ENCODE measurements around the gene KMT5B. TPM values are rescaled to one million over a fixed set of nuclear protein-coding genes. Genes with fewer than 3 reads are reported as not detected.

The KMT5B gene
- total and polyA plus RNA-seq, 9 donors: 25.5 to 59.1 (median 50.4) TPM

DNA sequence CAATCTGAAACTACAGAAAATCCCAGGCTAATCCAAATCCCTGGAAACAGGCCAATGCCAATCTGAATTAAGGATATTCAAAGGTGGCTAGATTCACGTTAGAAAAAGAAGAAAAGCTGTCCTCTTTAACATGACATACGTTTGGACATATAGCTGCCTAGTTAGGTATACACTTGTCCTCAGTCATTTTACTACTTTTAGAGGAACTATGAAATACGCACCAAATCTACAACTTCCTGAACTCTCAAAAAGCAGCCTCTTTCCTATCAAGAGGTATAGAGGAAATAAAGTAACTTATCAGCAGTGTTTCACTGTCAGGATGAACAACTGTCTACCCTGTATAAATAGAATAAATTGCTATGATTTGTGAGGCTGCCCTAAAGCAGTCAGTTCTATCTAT, 24.0 kb downstream of the KMT5B start:
- H3K9me3 ChIP-seq: no peaks in the 10 kb centered on the region
- intact Hi-C loops (cut with DNase I): loop anchor here in 1 of 4 donors (5.0 kb wide), 1 partner anchor 42 kb away; no protein-coding TSS in a partner anchor
- H3K27me3 ChIP-seq: no peaks in the 10 kb centered on the region
- no peak for DNase-seq
- H3K36me3 ChIP-seq: no peaks in the 10 kb centered on the region
- H3K4me3 ChIP-seq: no peak overlapping the region
- peaks cover 10% of the 10 kb centered on the region for H3K4me1 ChIP-seq (ENCODE audit: insufficient read depth)
- H3K27ac ChIP-seq: no peak overlapping the region
- TF ChIP-seq EP300 (IDR thresholded peaks at IDR 0.05): no peak
- TF ChIP-seq, protein P1, sequence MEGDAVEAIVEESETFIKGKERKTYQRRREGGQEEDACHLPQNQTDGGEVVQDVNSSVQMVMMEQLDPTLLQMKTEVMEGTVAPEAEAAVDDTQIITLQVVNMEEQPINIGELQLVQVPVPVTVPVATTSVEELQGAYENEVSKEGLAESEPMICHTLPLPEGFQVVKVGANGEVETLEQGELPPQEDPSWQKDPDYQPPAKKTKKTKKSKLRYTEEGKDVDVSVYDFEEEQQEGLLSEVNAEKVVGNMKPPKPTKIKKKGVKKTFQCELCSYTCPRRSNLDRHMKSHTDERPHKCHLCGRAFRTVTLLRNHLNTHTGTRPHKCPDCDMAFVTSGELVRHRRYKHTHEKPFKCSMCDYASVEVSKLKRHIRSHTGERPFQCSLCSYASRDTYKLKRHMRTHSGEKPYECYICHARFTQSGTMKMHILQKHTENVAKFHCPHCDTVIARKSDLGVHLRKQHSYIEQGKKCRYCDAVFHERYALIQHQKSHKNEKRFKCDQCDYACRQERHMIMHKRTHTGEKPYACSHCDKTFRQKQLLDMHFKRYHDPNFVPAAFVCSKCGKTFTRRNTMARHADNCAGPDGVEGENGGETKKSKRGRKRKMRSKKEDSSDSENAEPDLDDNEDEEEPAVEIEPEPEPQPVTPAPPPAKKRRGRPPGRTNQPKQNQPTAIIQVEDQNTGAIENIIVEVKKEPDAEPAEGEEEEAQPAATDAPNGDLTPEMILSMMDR (IDR thresholded peaks at IDR 0.05): no peak
- TF ChIP-seq POLR2A (IDR thresholded peaks at IDR 0.05): no peak
- WGBS, 3 donors: 83 to 90% (median 86%) methylated on average over 3 of the region's 3 CpGs

DNA sequence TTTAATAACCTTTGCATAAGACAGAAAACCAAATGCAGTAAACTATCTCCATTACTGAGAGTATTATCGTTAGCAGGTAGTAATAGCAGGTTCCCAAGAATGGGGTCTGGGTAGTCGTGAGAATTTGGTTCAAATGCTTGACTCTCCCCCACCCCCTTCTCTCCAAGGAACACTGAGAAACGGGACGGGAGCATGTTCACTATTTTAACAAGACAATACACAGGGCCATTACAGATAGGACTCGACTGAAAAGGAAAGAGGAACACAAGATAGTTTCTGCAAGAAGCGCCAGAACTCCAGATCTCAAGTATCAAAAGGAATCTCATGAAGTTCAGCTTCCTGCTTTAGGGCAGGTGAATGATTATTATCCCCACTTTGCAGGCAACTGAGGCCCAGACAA, 27.0 kb downstream of the KMT5B start:
- no peaks in the 10 kb centered on the region for H3K36me3 ChIP-seq
- 62 to 71% (median 67%) methylated on average over 6 of the region's 6 CpGs for WGBS, 3 donors
- intact Hi-C loops (cut with DNase I): loop anchor here in 1 of 4 donors (5.0 kb wide), 1 partner anchor 39 kb away; no protein-coding TSS in a partner anchor
- DNase-seq: no peak
- TF ChIP-seq, protein P1 (IDR thresholded peaks at IDR 0.05): no peak
- no peak for TF ChIP-seq POLR2A (IDR thresholded peaks at IDR 0.05)
- no peak for TF ChIP-seq EP300 (IDR thresholded peaks at IDR 0.05)
- H3K27me3 ChIP-seq: no peaks in the 10 kb centered on the region
- H3K4me3 ChIP-seq: no peak overlapping the region
- H3K27ac ChIP-seq: no peak overlapping the region
- H3K4me1 ChIP-seq (ENCODE audit: insufficient read depth): peaks cover 6% of the 10 kb centered on the region
- no peaks in the 10 kb centered on the region for H3K9me3 ChIP-seq

DNA sequence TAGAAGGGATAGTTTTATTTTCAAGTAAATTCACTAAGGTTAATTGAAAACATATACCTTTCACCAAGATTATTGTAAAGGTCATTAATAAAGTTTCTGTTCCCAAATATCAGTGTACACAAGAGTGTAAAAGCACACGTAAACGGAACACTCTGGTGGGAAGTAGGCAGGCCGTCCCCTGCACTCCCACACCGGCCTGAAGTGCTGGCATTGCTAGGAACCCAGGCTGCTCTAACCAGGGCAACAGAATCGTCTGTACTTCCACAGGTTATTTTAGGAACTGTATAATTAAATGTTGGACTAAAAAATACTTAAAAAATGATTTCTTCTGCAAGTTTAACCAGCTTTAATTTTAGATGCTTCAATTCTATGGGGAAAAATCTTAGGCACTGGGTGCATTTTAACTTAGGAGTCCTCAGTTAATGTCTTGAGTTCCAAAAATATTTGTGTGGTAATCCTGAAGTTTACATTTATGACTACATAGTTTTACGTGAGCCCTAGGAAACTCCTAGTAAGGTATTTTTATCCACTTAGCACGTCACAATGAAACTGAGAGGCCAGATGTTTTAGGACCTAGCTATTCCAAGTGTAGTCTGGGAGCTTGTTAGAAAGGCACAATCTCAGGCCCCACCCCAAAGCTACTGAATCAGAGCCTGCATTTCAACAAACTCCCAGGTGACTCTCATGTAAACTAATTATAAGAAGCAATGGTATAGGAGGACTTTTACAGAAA, 31.2 kb downstream of the KMT5B start:
- no peak overlapping the region for H3K27ac ChIP-seq
- no peaks in the 10 kb centered on the region for H3K9me3 ChIP-seq
- no peaks in the 10 kb centered on the region for H3K36me3 ChIP-seq
- H3K27me3 ChIP-seq: no peaks in the 10 kb centered on the region
- H3K4me1 ChIP-seq (ENCODE audit: insufficient read depth): no peaks in the 10 kb centered on the region
- no peak for TF ChIP-seq EP300 (IDR thresholded peaks at IDR 0.05)
- TF ChIP-seq, protein P1 (IDR thresholded peaks at IDR 0.05): no peak
- TF ChIP-seq POLR2A (IDR thresholded peaks at IDR 0.05): no peak
- DNase-seq: no peak
- no peak overlapping the region for H3K4me3 ChIP-seq
- 56 to 79% (median 71%) methylated on average over 7 of the region's 7 CpGs for WGBS, 3 donors
- intact Hi-C loops (cut with DNase I): no loop called here

DNA sequence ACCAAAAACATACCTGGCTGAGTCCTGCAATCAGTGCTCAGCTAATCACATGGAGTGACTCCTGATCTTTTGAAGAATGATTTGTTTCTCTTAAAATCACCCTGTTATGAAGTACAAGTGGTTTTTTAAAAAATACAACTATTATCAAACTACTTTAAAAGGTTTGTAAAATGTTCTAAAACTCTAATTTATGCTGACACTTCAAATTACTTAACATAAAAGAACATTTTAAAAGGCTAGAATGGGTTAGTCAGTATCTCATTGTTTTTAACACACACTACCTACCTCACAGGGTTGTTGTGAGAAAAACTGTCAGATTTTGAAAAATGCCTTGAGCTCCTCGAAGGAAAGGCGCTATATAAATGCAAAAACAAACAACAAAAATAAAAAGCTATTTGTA, 33.2 kb downstream of the KMT5B start:
- Histone ChIP-seq H3K4me3 (no peak overlapping the region), H3K36me3 (no peaks in the 10 kb centered on the region), H3K4me1 (ENCODE audit: insufficient read depth) (no peaks in the 10 kb centered on the region), H3K27me3 (no peaks in the 10 kb centered on the region), H3K9me3 (no peaks in the 10 kb centered on the region), H3K27ac (no peak overlapping the region)
- TF ChIP-seq, protein P1 (IDR thresholded peaks at IDR 0.05): no peak
- TF ChIP-seq POLR2A (IDR thresholded peaks at IDR 0.05): no peak
- no peak for TF ChIP-seq EP300 (IDR thresholded peaks at IDR 0.05)
- WGBS, 3 donors: 53 to 64% (median 55%) methylated on average over 2 of the region's 2 CpGs
- DNase-seq: no peak
- intact Hi-C loops (cut with DNase I): no loop called here

All from ovary (tissue), 9 donors.